GM15510 (cell line): Measurements from ENCODE around the gene DENND4C.

ENCODE experiments used
- POLR2A ChIP-seq: IDR thresholded peaks from 3 replicates; pipeline ENCODE4 v1.6.1; 2011; ENCODE audit warnings: borderline replicate concordance; ENCODE audit not compliant: insufficient read length; ENCODE audit errors: extremely low read depth

The DENND4C gene

DNA sequence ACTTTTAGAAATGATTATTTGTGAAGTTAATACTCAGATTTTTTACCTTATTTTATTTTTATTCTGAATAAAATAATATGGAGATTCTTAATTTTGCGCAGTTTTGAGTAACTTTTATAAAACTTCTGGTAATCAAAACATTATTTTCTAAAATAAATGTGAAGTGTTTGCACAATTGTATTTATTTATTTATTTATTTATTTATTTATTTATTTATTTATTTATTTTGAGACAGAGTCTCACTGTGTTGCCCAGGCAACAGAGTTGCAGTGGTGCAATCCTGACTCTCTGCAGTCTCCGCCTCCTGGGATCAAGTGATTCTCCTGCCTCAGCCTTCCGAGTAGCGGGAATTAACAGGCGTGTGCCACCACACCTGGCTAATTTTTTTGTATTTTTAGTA, 76.1 kb downstream of the DENND4C start:
- TF ChIP-seq POLR2A = no peak

- TF ChIP-seq POLR2A = no peak
These were observed 79.8 kb downstream of the DENND4C start for GRCh38 chr9:19310246-19310645.

DNA sequence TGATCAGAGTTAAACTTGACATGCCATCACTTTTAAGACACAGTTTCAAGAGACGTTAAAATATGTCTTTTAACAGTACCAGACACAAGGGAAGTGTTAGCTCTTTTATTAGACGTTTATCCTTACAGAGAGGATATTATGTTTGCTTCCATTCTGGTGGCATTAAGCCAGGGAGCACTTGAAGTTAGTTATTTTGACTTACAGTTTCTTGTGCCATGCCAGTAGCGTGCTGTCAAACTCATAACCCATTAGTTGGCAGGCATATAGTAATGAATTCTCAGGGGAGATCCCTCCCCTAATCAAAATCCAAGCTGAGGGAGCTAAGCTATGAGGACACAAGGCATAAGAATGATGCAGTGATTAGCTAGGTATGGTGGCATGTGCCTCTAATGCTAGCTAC, 83.1 kb downstream of the DENND4C start:
- no peak for TF ChIP-seq POLR2A

DNA sequence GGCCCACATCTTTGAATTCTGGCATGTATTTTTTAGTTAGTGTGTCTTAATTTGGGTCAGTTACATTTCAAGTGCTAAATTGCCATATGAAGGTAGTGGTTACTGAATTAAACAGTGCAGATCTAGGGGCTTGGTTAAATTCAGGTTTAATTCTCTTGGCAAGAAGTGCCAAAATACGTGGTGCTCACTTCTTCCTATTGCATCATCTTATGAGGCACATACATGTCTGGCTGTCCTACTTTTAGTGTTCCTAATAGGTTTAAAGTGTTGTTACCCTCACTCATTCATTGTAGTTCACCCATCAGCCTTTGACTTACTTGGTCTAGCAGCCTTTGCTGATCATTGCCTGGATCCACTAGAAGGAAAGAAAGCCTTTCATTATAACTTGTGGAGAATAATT, 90.0 kb downstream of the DENND4C start:
- no peak for TF ChIP-seq POLR2A

DNA sequence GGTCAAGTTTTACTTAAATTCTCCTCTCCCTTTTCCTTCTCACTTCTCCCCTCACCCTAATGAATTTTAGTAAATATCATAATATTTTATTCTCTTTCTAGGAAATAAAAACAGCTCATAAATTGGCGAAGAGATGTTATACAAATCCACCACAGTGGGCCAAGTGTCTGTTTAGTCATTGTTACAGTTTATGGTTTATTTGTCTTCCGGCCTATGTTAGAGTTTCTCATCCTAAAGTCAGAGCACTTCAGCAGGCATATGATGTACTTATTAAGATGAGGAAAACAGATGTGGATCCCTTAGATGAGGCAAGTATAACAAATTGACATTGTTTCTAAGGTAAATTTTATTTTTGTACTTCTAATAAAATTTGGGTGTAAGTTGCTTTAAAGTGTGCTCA, 101.4 kb downstream of the DENND4C start:
- TF ChIP-seq POLR2A = no peak

- TF ChIP-seq POLR2A = no peak
These were observed 105.7 kb downstream of the DENND4C start for GRCh38 chr9:19336166-19336565.

DNA sequence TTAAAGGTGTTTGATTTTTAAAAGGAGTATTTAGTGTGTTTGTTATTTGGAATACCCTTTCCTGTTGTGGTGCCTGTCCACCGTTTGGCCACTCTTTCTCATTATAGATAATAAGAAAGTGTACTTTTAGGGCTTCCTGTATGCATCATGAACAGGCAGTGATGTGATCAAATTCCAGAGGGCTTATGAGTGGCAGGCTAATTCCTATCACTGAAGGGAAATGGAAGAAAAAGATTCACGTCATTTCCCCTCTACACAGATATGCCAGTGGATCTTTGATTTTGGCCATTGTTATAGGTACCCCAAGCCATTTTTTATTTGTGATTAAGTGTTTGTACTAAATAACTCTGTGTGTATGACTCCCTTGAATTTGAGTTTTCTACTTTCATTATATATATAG, 112.5 kb downstream of the DENND4C start:
- no peak for TF ChIP-seq POLR2A

DNA sequence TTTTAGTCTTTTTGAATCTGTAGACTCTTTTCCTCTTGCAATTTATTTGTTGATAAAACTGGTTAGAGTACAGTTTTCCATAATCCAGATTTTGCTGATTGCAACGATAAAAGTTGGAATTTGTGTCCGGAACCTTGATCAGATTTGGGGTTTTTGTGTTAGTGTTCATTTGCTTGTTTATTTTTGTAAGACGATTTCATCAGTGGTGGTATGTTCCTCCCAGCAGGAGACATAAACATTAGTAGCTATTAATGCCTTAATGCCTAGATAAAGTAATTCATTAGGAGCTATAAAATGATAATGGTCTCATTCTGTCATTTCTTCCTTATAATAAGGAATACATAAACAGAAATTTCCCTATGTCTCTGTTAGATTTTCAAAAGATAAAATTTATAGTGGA, 128.2 kb downstream of the DENND4C start:
- TF ChIP-seq POLR2A = no peak

- TF ChIP-seq POLR2A = no peak
These were observed 138.6 kb downstream of the DENND4C start for GRCh38 chr9:19369107-19369506.

DNA sequence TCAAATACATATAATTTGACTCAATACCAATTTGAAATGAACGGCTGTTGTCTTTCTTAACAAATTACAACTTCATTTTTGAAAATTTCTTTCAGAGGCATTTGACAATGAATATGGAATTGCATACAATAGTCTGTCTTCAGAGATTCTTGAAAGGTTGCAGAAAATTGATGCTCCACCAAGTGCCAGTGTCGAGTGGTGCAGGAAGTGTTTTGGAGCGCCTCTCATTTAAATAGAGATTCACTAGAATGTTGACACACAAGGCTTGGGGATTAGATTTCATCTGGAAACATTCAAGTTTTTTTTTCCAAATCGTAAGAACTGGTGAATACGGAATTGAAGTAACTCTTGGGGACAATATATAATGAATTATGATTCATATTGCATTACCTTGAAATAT, 141.4 kb downstream of the DENND4C start:
- no peak for TF ChIP-seq POLR2A

DNA sequence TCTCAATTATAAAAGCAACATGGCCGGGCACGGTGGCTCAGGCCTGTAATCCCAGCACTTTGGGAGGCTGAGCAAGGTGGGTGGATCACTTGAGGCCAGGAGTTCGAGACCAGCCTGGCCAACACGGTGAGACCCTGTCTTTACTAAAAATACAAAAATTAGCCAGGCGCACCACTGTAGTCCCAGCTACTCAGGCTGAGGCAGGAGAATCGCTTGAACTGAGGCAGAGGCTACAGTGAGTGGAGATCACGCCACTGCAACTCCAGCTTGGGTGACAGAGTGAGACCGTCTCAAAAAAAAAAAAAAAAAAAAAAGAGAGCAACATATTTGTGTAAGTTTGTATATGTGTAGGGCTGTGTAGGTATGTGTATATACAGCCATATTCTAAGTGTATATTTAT, 142.1 kb downstream of the DENND4C start:
- no peak for TF ChIP-seq POLR2A

- no peak for TF ChIP-seq POLR2A
These were observed 143.0 kb downstream of the DENND4C start for GRCh38 chr9:19373527-19373926.

DNA sequence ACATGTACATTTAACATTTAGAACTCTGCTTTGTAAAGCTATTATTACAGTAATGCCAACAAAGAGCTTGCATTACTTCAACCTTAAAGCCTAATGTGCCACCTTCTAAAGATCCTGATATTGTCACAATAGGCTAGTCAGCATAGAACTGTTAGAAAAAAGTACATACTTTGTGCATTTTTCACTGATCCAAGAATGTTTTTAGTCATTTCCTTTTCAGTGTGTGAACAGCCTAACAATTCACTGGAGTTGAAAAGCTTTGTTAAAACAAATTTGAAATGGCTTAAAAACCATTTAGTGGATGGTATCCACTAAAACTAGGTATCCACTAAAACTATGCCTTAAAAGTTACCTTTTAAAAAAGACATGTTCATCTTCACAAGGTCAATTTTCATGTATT, 145.0 kb downstream of the DENND4C start:
- no peak for TF ChIP-seq POLR2A

DNA sequence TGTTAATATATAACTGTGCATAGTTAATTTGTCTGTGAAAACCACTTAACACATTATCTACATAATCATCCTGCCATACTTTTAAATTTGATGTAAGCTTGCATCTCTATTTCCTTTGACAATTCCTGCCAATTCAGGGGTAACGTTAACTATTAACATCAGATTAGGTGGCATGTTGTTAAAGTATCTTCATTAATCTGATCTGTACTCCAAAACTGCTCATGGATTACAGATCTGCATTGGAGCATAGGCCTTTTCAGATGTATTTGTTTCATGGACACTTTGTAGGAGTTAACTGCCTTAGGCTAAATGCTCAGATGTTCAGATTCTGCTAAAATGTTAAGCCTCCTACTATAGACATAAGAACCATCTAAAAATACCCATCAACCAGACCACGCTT, 146.4 kb downstream of the DENND4C start:
- no peak for TF ChIP-seq POLR2A

DNA sequence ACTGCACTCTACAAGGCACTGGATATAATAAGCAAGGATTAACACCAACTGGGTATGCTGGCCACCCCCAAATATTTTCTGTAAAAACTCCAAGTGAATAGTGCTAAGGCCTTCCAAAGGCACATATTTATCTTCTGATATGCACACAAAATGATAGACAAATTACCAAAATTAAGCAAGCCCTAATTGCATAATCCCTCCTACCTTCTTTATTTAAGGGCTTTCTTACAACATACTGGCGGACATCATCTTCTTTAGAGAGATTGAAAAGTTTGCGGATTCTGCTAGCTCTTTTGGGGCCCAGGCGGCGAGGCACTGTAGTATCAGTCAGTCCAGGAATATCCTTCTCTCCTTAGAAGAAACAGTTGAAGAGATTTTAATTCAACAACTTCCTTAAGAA, 147.7 kb downstream of the DENND4C start:
- no peak for TF ChIP-seq POLR2A

GRCh38 chr9:19378647-19379046, 148.2 kb downstream of the DENND4C start:
- no peak for TF ChIP-seq POLR2A

DNA sequence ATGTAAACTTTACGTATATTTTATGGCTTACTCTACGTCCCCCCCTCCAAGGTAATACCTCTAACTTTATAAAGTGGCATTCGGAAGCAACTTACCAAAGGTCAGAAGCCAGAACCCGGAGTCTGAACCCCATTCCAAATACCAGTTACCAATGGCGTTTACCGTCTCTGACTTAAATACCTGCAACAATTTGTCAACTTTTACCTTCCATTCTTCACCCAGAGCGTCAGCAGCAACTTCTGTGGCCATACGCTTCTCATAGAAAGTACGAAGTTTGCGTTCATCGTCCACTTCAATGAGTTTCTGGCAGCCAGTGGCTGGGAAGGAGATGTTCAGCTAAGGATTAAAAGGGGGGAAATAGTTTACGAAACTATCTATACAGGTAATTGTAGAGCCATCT, 148.8 kb downstream of the DENND4C start:
- no peak for TF ChIP-seq POLR2A
